Gastrocnemius medialis (tissue), 4 donors: ENCODE data around the gene TMEFF1. TPM values are rescaled to one million over a fixed set of nuclear protein-coding genes. Genes with fewer than 3 reads are reported as not detected.

Experiments
- ATAC-seq, 2 donors: fragments of 150-250 bp; one replicate each; pipeline ENCODE4 v1.9.1; 2016
- DNase-seq, 2 donors: peaks; one replicate each; pipeline ENCODE4 v3.0.0-alpha.2; 2019
- H3K27ac ChIP-seq, 4 donors: fragments of 200-600 bp; sonication (generic); 1 replicate in 1 of 4; 2 replicates in 3 of 4; pipeline ENCODE4 v1.5.1; 2016 to 2018; ENCODE audit warnings: mild to moderate bottlenecking in 2 of 4, moderate library complexity in 1 of 4
- H3K27me3 ChIP-seq, 3 donors: fragments of 200-600 bp; sonication (generic) in 2 of 3; 1 replicate in 1 of 3; 2 replicates in 2 of 3; pipeline versions ENCODE4 v1.5.1 to v1.6.0; 2016 to 2019; ENCODE audit warnings: mild to moderate bottlenecking in 1 of 3, moderate library complexity in 1 of 3
- H3K36me3 ChIP-seq, 2 donors: fragments of 200-600 bp; sonication (generic) in 1 of 2; one replicate each; pipeline ENCODE4 v1.5.1; 2017 to 2018
- H3K4me1 ChIP-seq, 2 donors: fragments of 200-600 bp; sonication (generic) in 1 of 2; one replicate each; pipeline ENCODE4 v1.5.1; 2016 to 2017; ENCODE audit warnings: mild to moderate bottlenecking in 2 of 2
- H3K4me3 ChIP-seq, 4 donors: fragments of 200-600 bp; sonication (generic) in 3 of 4; 1 replicate in 1 of 4; 2 replicates in 3 of 4; pipeline ENCODE4 v1.5.1; 2016 to 2019; ENCODE audit warnings: mild to moderate bottlenecking in 2 of 4
- H3K9me3 ChIP-seq, 3 donors: fragments of 200-600 bp; sonication (generic) in 2 of 3; 1 replicate in 1 of 3; 2 replicates in 2 of 3; pipeline ENCODE4 v1.5.1; 2016 to 2019
- CTCF ChIP-seq, 5 experiments: fragments of 450-650 bp in 3 of 5; fragments of 200-600 bp in 2 of 5; sonication (generic) in 2 of 5; IDR thresholded peaks in 4 of 5; conservative IDR thresholded peaks in 1 of 5; 1 replicate in 4 of 5; 2 replicates in 1 of 5; pipeline ENCODE4 v1.5.1; 2016 to 2019; ENCODE audit warnings: antibody characterized with exemption in 5 of 5, mild to moderate bottlenecking in 3 of 5, moderate library complexity in 3 of 5
- POLR2A ChIP-seq, 2 donors: fragments of 450-650 bp; IDR thresholded peaks; one replicate each; pipeline ENCODE4 v1.6.1; 2017; ENCODE audit warnings: antibody characterized with exemption in 2 of 2, mild to moderate bottlenecking in 2 of 2, moderate library complexity in 2 of 2
- in situ Hi-C, 4 donors: fragments of 200-750 bp; cut with MboI; loops; one replicate each; pipeline versions ENCODE4 v1.15.0 to v1.8.0; 2017; ENCODE audit warnings: low sequenced_read_pairs in 4 of 4
- intact Hi-C: fragments of 100-400 bp; cut with DNase I; formaldehyde crosslinking; loops from one replicate; pipeline ENCODE4 v1.15.1; 2023; ENCODE audit warnings: low total_unique reads
- total RNA-seq, 4 donors: library from RNA; depleted of rRNA; stranded (reverse); fragments of >200 nt; gene quantifications; one replicate each; pipeline versions ENCODE4 v1.1.0 to v1.2.3, GENCODE V29; 2016

Gene TMEFF1
- total RNA-seq, 4 donors from 2014 or later: not detected

GRCh38 chr9:100554935-100555401 lies 82.0 kb downstream of the TMEFF1 start:
- TF ChIP-seq CTCF (IDR thresholded peaks at IDR 0.05 in 4 of 5, conservative IDR thresholded peaks at IDR 0.05 in 1 of 5): no peak
- TF ChIP-seq POLR2A (IDR thresholded peaks at IDR 0.05): no peak
- ATAC-seq (no peak), DNase-seq (no peak)
- Histone ChIP-seq H3K4me3 (no peak overlapping the region), H3K27me3 (no peaks in the 10 kb centered on the region), H3K9me3 (no peaks in the 10 kb centered on the region), H3K4me1 (no peaks in the 10 kb centered on the region), H3K27ac (no peak overlapping the region), H3K36me3 (no peaks in the 10 kb centered on the region)
- intact Hi-C loops (no loop called here), in situ Hi-C loops (no loop called here)

GRCh38 chr9:100555471-100555870 lies 82.5 kb downstream of the TMEFF1 start:
- DNase-seq: no peak
- no peaks in the 10 kb centered on the region for H3K9me3 ChIP-seq
- no peaks in the 10 kb centered on the region for H3K27me3 ChIP-seq
- no peaks in the 10 kb centered on the region for H3K36me3 ChIP-seq
- no peaks in the 10 kb centered on the region for H3K4me1 ChIP-seq
- in situ Hi-C loops: no loop called here
- no peak for ATAC-seq
- intact Hi-C loops: no loop called here
- H3K27ac ChIP-seq: no peak overlapping the region
- no peak for TF ChIP-seq POLR2A (IDR thresholded peaks at IDR 0.05)
- no peak for TF ChIP-seq CTCF (IDR thresholded peaks at IDR 0.05 in 4 of 5, conservative IDR thresholded peaks at IDR 0.05 in 1 of 5)
- no peak overlapping the region for H3K4me3 ChIP-seq

GRCh38 chr9:100557053-100557452 lies 84.1 kb downstream of the TMEFF1 start:
- in situ Hi-C loops: no loop called here
- no peaks in the 10 kb centered on the region for H3K4me1 ChIP-seq
- no peak for TF ChIP-seq POLR2A (IDR thresholded peaks at IDR 0.05)
- no peak for TF ChIP-seq CTCF (IDR thresholded peaks at IDR 0.05 in 4 of 5, conservative IDR thresholded peaks at IDR 0.05 in 1 of 5)
- no peak overlapping the region for H3K4me3 ChIP-seq
- H3K27me3 ChIP-seq: no peaks in the 10 kb centered on the region
- H3K36me3 ChIP-seq: no peaks in the 10 kb centered on the region
- no peak for ATAC-seq
- DNase-seq: no peak
- intact Hi-C loops: no loop called here
- no peaks in the 10 kb centered on the region for H3K9me3 ChIP-seq
- H3K27ac ChIP-seq: no peak overlapping the region

- Histone ChIP-seq H3K36me3 (no peaks in the 10 kb centered on the region), H3K4me1 (no peaks in the 10 kb centered on the region), H3K4me3 (no peak overlapping the region), H3K27ac (no peak overlapping the region), H3K27me3 (no peaks in the 10 kb centered on the region), H3K9me3 (no peaks in the 10 kb centered on the region)
- in situ Hi-C loops (no loop called here), intact Hi-C loops (no loop called here)
- TF ChIP-seq POLR2A (IDR thresholded peaks at IDR 0.05) (no peak), CTCF (IDR thresholded peaks at IDR 0.05 in 4 of 5, conservative IDR thresholded peaks at IDR 0.05 in 1 of 5) (no peak)
- DNase-seq (no peak), ATAC-seq (no peak)
Measured at GRCh38 chr9:100561256-100561655, 88.3 kb downstream of the TMEFF1 start.

GRCh38 chr9:100567856-100568255 lies 94.9 kb downstream of the TMEFF1 start:
- Histone ChIP-seq H3K9me3 (no peaks in the 10 kb centered on the region), H3K4me1 (no peaks in the 10 kb centered on the region), H3K4me3 (no peak overlapping the region), H3K36me3 (no peaks in the 10 kb centered on the region), H3K27ac (no peak overlapping the region), H3K27me3 (no peaks in the 10 kb centered on the region)
- DNase-seq (no peak), ATAC-seq (no peak)
- intact Hi-C loops: no loop called here
- TF ChIP-seq CTCF (IDR thresholded peaks at IDR 0.05 in 4 of 5, conservative IDR thresholded peaks at IDR 0.05 in 1 of 5) (no peak), POLR2A (IDR thresholded peaks at IDR 0.05) (no peak)
- in situ Hi-C loops: no loop called here
